GM19372 (cell line): ENCODE results near the gene SNAI3.

ENCODE experiments used
- ATAC-seq: cut with Tn5 transposase; IDR thresholded peaks from one replicate; pipeline ENCODE4 v1.9.1; 2021; ENCODE audit warnings: mild to moderate bottlenecking, low read depth, moderate library complexity; ENCODE audit not compliant: unreplicated experiment

The SNAI3 gene

DNA sequence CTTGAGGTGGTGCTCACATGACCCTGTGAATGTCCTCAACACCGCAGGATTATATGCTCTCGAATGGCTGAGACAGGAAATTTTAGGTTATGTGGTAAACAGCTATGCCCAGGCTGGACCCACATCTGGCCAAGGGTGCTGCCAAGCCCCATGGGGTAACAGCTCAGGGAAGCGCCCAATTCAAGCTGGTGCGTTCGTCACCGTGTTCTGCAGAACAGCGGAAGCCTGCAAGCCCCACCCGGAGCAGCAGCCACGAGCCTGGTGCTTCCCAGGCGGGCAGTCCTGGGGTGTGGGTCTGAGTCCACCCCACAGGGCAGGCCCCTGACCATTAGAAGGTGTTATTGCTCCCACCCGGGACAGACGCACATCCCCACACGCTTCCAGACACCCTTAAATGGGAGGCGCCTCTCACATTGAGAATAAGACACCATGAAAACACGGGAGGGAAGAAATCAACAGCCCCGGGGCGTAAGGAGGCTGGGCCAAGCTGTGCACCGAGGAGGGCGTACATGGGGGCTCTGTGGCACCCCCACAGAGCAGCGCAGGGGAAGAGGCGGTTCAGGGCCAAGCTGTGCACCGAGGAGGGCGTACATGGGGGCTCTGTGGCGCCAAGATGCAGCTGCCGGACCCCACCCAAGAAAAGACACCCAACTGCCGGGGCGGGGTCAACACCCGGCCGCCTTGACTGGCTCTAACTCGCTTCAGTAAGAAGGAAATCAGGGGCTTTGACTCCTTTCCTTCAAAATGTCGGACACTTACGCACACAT is 32.5 kb downstream of the SNAI3 start:
- no peak for ATAC-seq

- no peak for ATAC-seq
Observed at GRCh38 chr16:88653101-88653500, 33.2 kb downstream of the SNAI3 start.

GRCh38 chr16:88652762-88653063 is 33.6 kb downstream of the SNAI3 start:
- ATAC-seq, result no peak

- no peak for ATAC-seq
Observed at GRCh38 chr16:88651989-88652761, 34.1 kb downstream of the SNAI3 start.

GRCh38 chr16:88651276-88651988 is 34.9 kb downstream of the SNAI3 start:
- peak; percentile 70 for ATAC-seq

GRCh38 chr16:88650749-88651275 is 35.5 kb downstream of the SNAI3 start, which contains the start of gene CYBA:
TSS of gene CYBA (minus strand) at chr16:88651053. CDS start at chr16:88651013, 40 bp downstream.
- peak; percentile 77 for ATAC-seq

GRCh38 chr16:88649924-88650748 is 36.2 kb downstream of the SNAI3 start:
- ATAC-seq, result peak; percentile 13

DNA sequence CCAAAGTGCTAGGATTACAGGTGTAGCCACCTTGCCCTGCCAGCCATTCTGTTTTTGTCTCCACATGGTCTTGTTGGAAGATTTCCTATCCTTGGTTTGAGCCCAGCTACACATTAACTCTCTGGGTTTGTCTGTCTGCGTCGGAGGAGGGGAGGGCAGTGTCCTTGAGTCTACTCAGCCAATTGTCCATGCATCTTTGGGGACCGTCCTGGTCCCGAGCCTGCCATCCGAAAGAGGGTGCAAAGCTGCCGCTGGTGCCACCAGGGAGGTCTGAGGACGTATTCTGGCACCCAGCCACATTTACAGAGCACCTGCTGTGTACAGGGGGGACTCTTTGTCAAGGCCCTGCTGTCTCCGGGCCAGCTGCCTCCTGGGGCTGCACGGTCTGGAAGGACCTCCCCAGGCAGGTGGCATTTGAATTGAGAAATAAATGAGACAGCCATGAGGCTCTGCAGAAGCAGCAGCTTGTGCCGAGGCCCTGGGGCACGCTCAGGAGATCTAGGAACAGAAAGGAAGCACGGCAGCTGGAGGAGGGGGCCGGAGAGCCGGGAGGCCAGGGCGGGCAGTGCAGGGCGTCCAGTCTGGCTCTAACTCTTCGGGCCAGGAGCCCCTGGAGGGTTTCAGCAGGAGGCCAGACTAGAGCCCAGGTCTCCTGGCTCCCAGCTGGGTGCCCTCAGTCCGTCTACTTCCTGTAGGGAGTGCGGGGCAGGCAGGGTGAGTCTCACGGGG is 36.9 kb downstream of the SNAI3 start:
- no peak for ATAC-seq

DNA sequence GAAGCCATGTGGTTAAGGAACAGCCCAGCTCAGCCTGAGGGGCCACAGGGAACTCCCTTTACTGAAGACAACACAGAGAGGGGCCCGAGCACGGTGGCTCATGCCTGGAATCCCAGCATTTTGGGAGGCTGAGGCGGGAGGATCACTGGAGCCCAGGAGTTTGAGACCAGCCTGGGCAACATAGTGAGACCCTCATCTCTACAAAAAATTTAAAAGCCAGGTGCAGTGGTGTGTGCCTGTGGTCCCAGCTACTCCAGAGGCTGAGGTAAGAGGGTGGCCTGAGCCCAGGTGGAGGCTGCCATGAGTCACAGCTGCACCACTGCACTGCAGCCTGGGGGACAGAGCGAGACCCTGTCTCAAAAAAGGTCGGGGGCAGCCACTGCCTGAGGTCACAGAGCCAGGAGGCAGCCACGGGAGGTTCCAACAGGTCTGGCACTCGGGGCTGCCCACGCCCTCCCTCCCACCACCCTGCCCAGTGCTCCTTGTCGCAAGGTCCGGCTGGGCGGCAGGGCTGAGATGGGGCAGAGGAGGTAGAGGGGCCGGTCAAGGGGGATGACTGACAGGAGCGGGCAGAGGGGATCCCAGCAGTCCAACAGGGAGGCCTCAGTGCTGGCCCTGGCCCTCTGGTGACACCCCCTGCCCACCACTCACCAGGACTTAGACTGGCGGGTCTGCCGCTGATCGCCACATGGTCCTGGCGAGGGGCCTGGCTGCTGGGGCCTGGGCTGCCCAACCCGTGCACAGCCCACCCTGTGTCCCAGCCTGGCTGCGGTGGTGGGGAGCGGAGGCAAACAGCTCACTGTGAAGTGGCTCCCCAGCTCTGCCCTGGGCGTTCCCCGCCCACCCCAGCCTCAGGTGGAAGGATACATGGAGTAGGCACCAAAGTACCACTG is 38.9 kb downstream of the SNAI3 start:
- no peak for ATAC-seq

DNA sequence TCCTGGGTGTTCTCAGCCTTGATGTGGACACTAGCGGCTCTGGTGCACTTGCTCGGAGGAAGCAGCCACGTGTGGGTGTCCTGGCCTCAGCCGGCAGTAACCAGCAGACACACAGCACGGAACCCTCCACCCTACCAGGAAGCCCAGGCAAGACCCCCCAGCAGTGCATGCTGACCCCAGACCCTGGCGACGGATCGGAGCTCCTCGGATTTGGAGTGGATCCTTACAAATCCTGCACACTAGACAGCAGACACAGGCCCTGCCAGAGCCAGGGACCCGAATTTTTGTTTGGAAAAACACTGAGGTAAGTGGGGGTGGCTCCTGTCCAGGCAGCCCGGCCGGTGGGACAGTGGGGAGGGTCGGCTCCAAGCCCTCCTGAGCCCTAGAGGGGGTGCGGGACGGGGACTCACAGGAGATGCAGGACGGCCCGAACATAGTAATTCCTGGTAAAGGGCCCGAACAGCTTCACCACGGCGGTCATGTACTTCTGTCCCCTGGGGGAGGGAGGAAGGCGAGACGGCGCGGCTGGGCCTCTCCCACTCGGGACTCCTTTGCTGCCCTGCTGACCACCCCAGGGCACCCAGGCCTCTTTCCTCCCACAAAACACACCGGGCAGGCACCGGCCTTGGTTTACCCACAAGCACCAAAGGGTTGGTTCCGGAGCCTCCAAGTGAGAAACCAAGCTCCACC is 39.8 kb downstream of the SNAI3 start:
- no peak for ATAC-seq

DNA sequence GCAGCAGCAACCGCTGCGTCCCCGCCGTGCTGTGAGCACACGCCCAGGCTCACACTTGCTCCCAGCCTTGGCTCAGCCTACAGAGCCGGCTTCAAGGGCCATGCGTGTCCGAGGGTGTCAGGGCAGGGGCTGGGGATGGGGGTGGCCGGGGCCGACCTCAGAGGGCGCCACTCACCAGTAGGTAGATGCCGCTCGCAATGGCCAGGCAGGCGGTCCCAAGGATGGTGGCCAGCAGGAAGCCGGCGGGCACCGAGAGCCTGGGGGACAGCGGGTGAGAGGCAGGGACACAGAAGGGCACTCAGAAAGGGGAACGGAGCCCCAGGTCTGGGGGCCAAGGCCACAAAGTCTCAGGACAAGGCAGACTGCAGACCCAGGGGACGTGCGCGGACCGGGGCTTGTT is 40.4 kb downstream of the SNAI3 start:
- ATAC-seq, result no peak

DNA sequence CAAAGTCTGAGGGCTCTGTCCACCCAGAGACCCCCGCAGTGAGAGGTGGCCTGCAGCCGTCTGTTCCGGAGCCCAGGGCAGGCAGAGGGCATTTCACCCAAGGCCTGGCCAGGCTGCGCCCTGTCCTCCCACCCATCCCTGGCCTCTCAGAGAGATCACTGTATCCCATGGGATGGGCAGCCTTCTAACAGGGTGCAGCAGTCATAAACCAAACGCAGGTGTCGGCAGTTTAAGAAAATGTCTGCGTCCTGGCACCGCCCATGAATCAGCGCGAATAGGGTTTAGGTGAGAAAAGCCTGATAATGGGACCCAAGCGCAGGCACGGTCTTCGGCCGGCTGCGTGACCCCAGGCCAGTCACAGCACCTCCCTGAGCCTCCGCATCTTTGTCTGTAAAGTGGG is 40.9 kb downstream of the SNAI3 start:
- no peak for ATAC-seq

DNA sequence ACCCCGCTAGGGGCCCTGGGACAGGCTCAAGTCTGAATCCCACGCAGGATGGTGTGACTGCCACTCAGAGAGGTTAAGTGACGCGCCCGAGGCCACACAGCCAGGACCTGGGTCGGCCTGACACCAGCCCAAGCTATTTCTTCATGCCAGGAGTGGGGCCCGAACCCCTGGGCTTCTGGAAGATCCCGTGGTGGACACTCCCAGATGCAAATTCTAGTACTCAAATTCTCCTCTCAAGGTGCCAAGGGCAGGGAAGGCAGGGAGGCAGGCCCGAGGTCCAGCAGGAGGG is 42.7 kb downstream of the SNAI3 start:
- no peak for ATAC-seq

DNA sequence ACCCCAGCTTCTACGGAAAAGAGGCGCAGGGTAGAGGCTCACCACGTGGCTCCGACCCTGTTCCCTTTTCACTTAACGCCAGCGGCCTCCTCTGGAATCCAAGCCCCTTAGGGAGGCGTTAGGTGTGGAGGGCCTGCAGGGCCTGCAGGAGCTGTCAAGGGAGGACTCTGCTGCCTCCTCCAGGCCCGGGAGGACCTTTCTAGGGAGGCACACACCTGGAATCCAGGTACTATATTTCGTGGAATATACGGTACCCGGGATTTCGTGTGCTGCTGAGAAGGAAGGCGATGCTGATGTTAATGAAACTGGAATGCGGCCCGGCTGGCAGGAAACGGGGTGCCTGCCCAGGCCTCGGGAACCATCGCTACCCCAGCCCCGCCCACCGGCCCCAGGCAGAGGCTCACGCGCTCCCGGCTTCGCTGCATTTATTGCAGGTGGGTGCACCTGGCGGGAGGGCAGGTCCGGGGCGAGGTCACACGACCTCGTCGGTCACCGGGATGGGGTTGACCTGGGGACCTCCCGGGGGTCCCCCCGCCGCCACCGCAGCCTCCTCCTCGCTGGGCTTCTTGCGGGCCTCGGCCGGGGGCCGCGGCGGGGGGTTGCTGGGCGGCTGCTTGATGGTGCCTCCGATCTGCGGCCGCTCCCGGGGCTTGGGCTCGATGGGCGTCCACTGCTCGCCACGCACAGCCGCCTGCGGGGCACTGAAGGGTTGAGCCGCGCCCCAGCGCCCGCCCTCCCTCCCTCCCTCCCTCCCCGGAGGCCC is 43.2 kb downstream of the SNAI3 start:
- no peak for ATAC-seq

GRCh38 chr16:88640498-88641247 is 45.6 kb downstream of the SNAI3 start:
- no peak for ATAC-seq

DNA sequence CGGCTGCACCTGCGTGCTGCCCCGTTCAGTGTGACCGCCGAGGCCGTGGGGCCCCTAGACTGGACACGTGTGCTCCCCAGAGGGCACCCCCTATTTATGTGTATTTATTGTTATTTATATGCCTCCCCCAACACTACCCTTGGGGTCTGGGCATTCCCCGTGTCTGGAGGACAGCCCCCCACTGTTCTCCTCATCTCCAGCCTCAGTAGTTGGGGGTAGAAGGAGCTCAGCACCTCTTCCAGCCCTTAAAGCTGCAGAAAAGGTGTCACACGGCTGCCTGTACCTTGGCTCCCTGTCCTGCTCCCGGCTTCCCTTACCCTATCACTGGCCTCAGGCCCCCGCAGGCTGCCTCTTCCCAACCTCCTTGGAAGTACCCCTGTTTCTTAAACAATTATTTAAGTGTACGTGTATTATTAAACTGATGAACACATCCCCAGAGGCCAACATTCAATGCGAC is 46.2 kb downstream of the SNAI3 start:
- ATAC-seq, result no peak
